GM23338 (cell line): ENCODE data around the gene FAM229B. TPM values are rescaled to one million over a fixed set of nuclear protein-coding genes. Genes with fewer than 3 reads are reported as not detected.
"Not testable (repeated sequence)": the region's sequence is repeated elsewhere in the genome, so short reads cannot be mapped to it uniquely, and the experiment has no call there.

Experiments
- ATAC-seq: fragments of 200-7000 bp; cut with Tn5 transposase; 3 replicates; pipeline ENCODE4 v1.9.1; 2020
- DNase-seq: peaks from one replicate; pipeline ENCODE4 v3.0.0-alpha.2; 2015; ENCODE audit warnings: low spot score
- H2AFZ ChIP-seq: fragments of 200-600 bp; sonication (generic); 2 replicates; pipeline ENCODE4 v1.8.0; 2016; ENCODE audit warnings: antibody characterized with exemption, mild to moderate bottlenecking, moderate library complexity
- H3F3A ChIP-seq: fragments of 200-600 bp; sonication (generic); replicated peaks from 2 replicates; pipeline ENCODE4 v1.8.0; 2017; ENCODE audit warnings: antibody characterized with exemption, mixed run types, low read depth
- H3K27ac ChIP-seq: fragments of 200-600 bp; sonication (generic); 2 replicates; pipeline ENCODE4 v1.6.1; 2016; ENCODE audit warnings: low read depth
- H3K27me3 ChIP-seq: fragments of 200-600 bp; sonication (generic); 2 replicates; pipeline ENCODE4 v1.8.0; 2016; ENCODE audit warnings: mild to moderate bottlenecking, mixed run types, moderate library complexity; ENCODE audit not compliant: insufficient read depth
- H3K36me3 ChIP-seq: fragments of 200-600 bp; sonication (generic); 2 replicates; pipeline ENCODE4 v1.8.0; 2016; ENCODE audit warnings: mild to moderate bottlenecking; ENCODE audit not compliant: insufficient read depth
- H3K4me1 ChIP-seq: fragments of 200-600 bp; sonication (generic); 2 replicates; pipeline ENCODE4 v1.8.0; 2016; ENCODE audit warnings: mild to moderate bottlenecking, moderate library complexity; ENCODE audit not compliant: insufficient read depth
- H3K4me2 ChIP-seq: fragments of 200-600 bp; sonication (generic); 2 replicates; pipeline ENCODE4 v1.7.1; 2017; ENCODE audit warnings: mixed run types
- H3K4me3 ChIP-seq: fragments of 200-600 bp; sonication (generic); 2 replicates; pipeline ENCODE4 v1.6.1; 2016; ENCODE audit warnings: mixed run types
- H3K79me2 ChIP-seq: fragments of 200-600 bp; sonication (generic); replicated peaks from 2 replicates; pipeline ENCODE4 v1.8.0; 2017; ENCODE audit warnings: mild to moderate bottlenecking; ENCODE audit not compliant: insufficient read depth
- H3K9me2 ChIP-seq: fragments of 200-600 bp; sonication (generic); 2 replicates; pipeline ENCODE4 v1.8.0; 2017; ENCODE audit not compliant: insufficient read depth
- H4K20me1 ChIP-seq: fragments of 200-600 bp; sonication (generic); replicated peaks from 2 replicates; pipeline ENCODE4 v1.8.0; 2017; ENCODE audit warnings: mild to moderate bottlenecking; ENCODE audit not compliant: insufficient read depth
- H3K27ac Mint-ChIP-seq: 2 replicates; pipeline ENCODE4 v1.8.0; 2020; ENCODE audit warnings: inconsistent platforms, mild to moderate bottlenecking, moderate library complexity, mixed read lengths
- H3K27me3 Mint-ChIP-seq: 3 replicates; pipeline ENCODE4 v1.8.0; 2022; ENCODE audit warnings: low read depth, mild to moderate bottlenecking, moderate library complexity, mixed read lengths, inconsistent platforms; ENCODE audit not compliant: insufficient read depth, poor library complexity
- H3K36me3 Mint-ChIP-seq: 3 replicates; pipeline ENCODE4 v1.8.0; 2021; ENCODE audit warnings: low read depth, mild to moderate bottlenecking, inconsistent platforms, moderate library complexity, mixed read lengths
- H3K4me1 Mint-ChIP-seq: 3 replicates; pipeline ENCODE4 v1.8.0; 2020; ENCODE audit warnings: mild to moderate bottlenecking, inconsistent platforms, mixed read lengths
- H3K4me3 Mint-ChIP-seq: 3 replicates; pipeline ENCODE4 v1.8.0; 2021; ENCODE audit warnings: moderate library complexity, mild to moderate bottlenecking, inconsistent platforms, mixed read lengths
- H3K9me3 Mint-ChIP-seq: 3 replicates; pipeline ENCODE4 v1.8.0; 2020; ENCODE audit warnings: moderate library complexity, mild to moderate bottlenecking, inconsistent platforms, mixed read lengths
- EZH2phosphoT487 ChIP-seq: fragments of 200-600 bp; sonication (generic); IDR thresholded peaks from one replicate; pipeline ENCODE4 v1.8.1; 2018; ENCODE audit warnings: antibody characterized with exemption; ENCODE audit not compliant: unreplicated experiment
- JUNB ChIP-seq: IDR thresholded peaks from one replicate; pipeline ENCODE4 v1.6.1; 2016; ENCODE audit warnings: antibody characterized with exemption; ENCODE audit not compliant: unreplicated experiment
- POLR2AphosphoS5 ChIP-seq: IDR thresholded peaks from 2 replicates; pipeline ENCODE4 v1.6.1; 2016; ENCODE audit warnings: antibody characterized with exemption, low read depth
- STAT1 ChIP-seq: IDR thresholded peaks from one replicate; pipeline ENCODE4 v1.6.1; 2016; ENCODE audit warnings: antibody characterized with exemption; ENCODE audit not compliant: unreplicated experiment
- ZNF114 ChIP-seq: fragments of 250-450 bp; sonication (Bioruptor Pico); IDR thresholded peaks from 2 replicates; pipeline ENCODE4 v1.5.0; 2020; ENCODE audit warnings: mild to moderate bottlenecking, moderate library complexity
- ZNF331 ChIP-seq: fragments of 250-450 bp; sonication (Bioruptor Pico); IDR thresholded peaks from 2 replicates; pipeline ENCODE4 v1.5.0; 2020; ENCODE audit warnings: low read depth, mild to moderate bottlenecking, moderate library complexity
- polyA plus RNA-seq: library from polyadenylated mRNA; unstranded; fragments of >200 nt; fragmentation: Nextera tagmentation; extraction: Ambion mirVana; gene quantifications from 2 replicates; pipeline ENCODE4 v1.2.1, GENCODE V29; 2016
- total RNA-seq: library from RNA; depleted of rRNA; stranded (reverse); fragments of >200 nt; shearing (Covaris generic); gene quantifications from 2 replicates; pipeline ENCODE4 v1.2.3, GENCODE V29; 2014
- TF ChIP-seq, protein P1 (sequence below): fragments of 250-450 bp; sonication (Bioruptor Pico); IDR thresholded peaks from 2 replicates; pipeline ENCODE4 v1.5.0; 2020; ENCODE audit warnings: mild to moderate bottlenecking, moderate library complexity
- TF ChIP-seq, protein P2 (sequence below), 2 experiments: fragments of 200-600 bp in 1 of 2; sonication (generic) in 1 of 2; conservative IDR thresholded peaks; 2 replicates each; pipeline versions ENCODE4 v1.5.1 to v1.6.1; 2016 to 2017; ENCODE audit warnings: antibody characterized with exemption in 2 of 2, low read depth in 2 of 2, mild to moderate bottlenecking in 2 of 2, moderate library complexity in 1 of 2

The FAM229B gene
- total and polyA plus RNA-seq, 2 experiments from 2014 or later, result 4.4 to 32.9 TPM

DNA sequence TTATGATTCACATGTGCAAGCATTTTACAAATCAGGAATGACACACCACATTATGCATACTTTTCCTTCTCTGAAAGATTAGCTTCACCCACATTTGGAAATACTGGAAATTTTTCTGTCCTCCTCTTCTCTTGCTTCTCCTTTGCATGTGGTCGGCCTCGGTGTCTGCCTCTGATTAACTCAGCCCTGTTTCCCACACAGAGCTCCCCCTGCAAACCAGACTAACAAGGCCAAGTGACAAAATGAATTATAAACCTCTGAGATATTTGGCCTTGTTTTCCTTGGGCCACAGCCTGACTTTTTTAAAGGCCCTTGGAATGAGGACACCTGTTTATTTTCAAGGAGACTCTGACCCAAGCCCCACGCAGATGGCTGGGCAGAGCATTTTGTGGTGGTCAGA lies 42.5 kb upstream of the FAM229B start:
- Mint-ChIP-seq H3K27ac (no peak overlapping the region), H3K36me3 (no peaks in the 10 kb centered on the region), H3K27me3 (peaks cover 4% of the 10 kb centered on the region), H3K4me1 (peaks cover 15% of the 10 kb centered on the region), H3K9me3 (peaks cover 6% of the 10 kb centered on the region; the same call in 1 of the 3 replicates), H3K4me3 (no peak overlapping the region)
- Histone ChIP-seq H3K4me1 (0 out of 2 replicates have a peak, but pooled peaks cover 3% of the 10 kb centered on the region), H2AFZ (no peak overlapping the region), H4K20me1 (no peaks in the 10 kb centered on the region), H3K27ac (no peak overlapping the region), H3K4me2 (no peak overlapping the region), H3K36me3 (no peaks in the 10 kb centered on the region), H3F3A (no peaks in the 10 kb centered on the region), H3K79me2 (no peaks in the 10 kb centered on the region), H3K4me3 (no peak overlapping the region), H3K27me3 (no peaks in the 10 kb centered on the region), H3K9me2 (peaks cover 3% of the 10 kb centered on the region; the same call in 1 of the 2 replicates)
- ATAC-seq (no peak), DNase-seq (no peak)
- TF ChIP-seq ZNF114 (CRISPR knock-in tag) (no peak), EZH2phosphoT487 (no peak), POLR2AphosphoS5 (no peak), ZNF331 (CRISPR knock-in tag) (no peak), JUNB (no peak), STAT1 (no peak)
- TF ChIP-seq, protein P1, sequence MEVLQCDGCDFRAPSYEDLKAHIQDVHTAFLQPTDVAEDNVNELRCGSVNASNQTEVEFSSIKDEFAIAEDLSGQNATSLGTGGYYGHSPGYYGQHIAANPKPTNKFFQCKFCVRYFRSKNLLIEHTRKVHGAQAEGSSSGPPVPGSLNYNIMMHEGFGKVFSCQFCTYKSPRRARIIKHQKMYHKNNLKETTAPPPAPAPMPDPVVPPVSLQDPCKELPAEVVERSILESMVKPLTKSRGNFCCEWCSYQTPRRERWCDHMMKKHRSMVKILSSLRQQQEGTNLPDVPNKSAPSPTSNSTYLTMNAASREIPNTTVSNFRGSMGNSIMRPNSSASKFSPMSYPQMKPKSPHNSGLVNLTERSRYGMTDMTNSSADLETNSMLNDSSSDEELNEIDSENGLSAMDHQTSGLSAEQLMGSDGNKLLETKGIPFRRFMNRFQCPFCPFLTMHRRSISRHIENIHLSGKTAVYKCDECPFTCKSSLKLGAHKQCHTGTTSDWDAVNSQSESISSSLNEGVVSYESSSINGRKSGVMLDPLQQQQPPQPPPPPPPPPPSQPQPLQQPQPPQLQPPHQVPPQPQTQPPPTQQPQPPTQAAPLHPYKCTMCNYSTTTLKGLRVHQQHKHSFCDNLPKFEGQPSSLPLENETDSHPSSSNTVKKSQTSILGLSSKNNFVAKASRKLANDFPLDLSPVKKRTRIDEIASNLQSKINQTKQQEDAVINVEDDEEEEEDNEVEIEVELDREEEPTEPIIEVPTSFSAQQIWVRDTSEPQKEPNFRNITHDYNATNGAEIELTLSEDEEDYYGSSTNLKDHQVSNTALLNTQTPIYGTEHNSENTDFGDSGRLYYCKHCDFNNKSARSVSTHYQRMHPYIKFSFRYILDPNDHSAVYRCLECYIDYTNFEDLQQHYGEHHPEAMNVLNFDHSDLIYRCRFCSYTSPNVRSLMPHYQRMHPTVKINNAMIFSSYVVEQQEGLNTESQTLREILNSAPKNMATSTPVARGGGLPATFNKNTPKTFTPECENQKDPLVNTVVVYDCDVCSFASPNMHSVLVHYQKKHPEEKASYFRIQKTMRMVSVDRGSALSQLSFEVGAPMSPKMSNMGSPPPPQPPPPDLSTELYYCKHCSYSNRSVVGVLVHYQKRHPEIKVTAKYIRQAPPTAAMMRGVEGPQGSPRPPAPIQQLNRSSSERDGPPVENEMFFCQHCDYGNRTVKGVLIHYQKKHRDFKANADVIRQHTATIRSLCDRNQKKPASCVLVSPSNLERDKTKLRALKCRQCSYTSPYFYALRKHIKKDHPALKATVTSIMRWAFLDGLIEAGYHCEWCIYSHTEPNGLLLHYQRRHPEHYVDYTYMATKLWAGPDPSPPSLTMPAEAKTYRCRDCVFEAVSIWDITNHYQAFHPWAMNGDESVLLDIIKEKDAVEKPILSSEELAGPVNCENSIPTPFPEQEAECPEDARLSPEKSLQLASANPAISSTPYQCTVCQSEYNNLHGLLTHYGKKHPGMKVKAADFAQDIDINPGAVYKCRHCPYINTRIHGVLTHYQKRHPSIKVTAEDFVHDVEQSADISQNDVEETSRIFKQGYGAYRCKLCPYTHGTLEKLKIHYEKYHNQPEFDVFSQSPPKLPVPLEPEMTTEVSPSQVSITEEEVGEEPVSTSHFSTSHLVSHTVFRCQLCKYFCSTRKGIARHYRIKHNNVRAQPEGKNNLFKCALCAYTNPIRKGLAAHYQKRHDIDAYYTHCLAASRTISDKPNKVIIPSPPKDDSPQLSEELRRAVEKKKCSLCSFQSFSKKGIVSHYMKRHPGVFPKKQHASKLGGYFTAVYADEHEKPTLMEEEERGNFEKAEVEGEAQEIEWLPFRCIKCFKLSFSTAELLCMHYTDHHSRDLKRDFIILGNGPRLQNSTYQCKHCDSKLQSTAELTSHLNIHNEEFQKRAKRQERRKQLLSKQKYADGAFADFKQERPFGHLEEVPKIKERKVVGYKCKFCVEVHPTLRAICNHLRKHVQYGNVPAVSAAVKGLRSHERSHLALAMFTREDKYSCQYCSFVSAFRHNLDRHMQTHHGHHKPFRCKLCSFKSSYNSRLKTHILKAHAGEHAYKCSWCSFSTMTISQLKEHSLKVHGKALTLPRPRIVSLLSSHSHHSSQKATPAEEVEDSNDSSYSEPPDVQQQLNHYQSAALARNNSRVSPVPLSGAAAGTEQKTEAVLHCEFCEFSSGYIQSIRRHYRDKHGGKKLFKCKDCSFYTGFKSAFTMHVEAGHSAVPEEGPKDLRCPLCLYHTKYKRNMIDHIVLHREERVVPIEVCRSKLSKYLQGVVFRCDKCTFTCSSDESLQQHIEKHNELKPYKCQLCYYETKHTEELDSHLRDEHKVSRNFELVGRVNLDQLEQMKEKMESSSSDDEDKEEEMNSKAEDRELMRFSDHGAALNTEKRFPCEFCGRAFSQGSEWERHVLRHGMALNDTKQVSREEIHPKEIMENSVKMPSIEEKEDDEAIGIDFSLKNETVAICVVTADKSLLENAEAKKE (CRISPR knock-in tag), result no peak
- TF ChIP-seq, protein P2, sequence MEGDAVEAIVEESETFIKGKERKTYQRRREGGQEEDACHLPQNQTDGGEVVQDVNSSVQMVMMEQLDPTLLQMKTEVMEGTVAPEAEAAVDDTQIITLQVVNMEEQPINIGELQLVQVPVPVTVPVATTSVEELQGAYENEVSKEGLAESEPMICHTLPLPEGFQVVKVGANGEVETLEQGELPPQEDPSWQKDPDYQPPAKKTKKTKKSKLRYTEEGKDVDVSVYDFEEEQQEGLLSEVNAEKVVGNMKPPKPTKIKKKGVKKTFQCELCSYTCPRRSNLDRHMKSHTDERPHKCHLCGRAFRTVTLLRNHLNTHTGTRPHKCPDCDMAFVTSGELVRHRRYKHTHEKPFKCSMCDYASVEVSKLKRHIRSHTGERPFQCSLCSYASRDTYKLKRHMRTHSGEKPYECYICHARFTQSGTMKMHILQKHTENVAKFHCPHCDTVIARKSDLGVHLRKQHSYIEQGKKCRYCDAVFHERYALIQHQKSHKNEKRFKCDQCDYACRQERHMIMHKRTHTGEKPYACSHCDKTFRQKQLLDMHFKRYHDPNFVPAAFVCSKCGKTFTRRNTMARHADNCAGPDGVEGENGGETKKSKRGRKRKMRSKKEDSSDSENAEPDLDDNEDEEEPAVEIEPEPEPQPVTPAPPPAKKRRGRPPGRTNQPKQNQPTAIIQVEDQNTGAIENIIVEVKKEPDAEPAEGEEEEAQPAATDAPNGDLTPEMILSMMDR (conservative IDR thresholded peaks at IDR 0.05; ENCODE audit: low read depth in 2 of 2), result no peak

DNA sequence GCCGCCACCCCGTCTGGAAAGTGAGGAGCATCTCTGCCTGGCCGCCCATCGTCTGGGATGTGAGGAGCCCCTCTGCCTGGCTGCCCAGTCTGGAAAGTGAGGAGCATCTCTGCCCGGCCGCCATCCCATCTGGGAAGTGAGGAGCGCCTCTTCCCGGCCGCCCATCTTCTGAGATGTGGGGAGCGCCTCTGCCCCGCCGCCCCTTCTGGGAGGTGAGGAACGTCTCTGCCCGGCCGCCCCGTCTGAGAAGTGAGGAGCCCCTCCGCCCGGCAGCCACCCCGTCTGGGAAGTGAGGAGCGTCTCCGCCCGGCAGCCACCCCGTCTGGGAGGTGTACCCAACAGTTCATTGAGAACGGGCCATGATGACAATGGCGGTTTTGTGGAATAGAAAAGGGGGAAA lies 39.9 kb upstream of the FAM229B start:
- H3K9me3 Mint-ChIP-seq, H2AFZ ChIP-seq, H3K4me3 ChIP-seq, H3K27ac Mint-ChIP-seq, H3K9me2 ChIP-seq, H3K4me1 ChIP-seq, H4K20me1 ChIP-seq, ATAC-seq, H3K4me2 ChIP-seq, DNase-seq, H3K36me3 ChIP-seq, H3K27me3 ChIP-seq, H3K27me3 Mint-ChIP-seq, H3K4me3 Mint-ChIP-seq, H3K79me2 ChIP-seq, H3K4me1 Mint-ChIP-seq, H3K27ac ChIP-seq, H3F3A ChIP-seq, H3K36me3 Mint-ChIP-seq: not testable (repeated sequence)
